C1 segment of cervical spinal cord (tissue), 14 donors: Measurements from ENCODE around the gene HGF.
"Not testable (repeated sequence)": the region's sequence is repeated elsewhere in the genome, so short reads cannot be mapped to it uniquely, and the experiment has no call there.

ENCODE experiments used
- DNase-seq, 14 donors: peaks; one replicate each; lab custom pipeline; 2025; lab: John Stamatoyannopoulos, UW

The HGF gene

GRCh38 chr7:81722250-81722649, 47.6 kb downstream of the HGF start:
- not testable (repeated sequence) for DNase-seq

DNA sequence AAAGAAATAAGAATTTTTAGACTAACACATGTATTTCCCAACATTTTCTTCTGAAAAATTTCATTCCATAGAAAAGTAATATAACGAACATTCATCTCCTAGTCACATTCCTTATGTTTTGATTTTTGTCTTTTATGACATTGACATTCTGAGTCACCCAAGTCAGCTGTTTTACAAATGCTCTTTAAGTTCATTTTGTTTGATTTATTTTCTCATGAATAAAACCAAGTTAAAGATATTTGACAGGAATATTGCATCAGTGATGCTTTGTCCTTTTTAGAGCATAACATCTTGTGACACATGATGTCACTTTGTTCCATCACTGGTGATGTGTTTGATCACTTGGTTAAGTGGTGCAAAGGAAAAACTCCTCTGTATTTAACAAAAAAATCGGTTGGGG, 48.4 kb downstream of the HGF start:
- no peak for DNase-seq

- no peak for DNase-seq
Measured at GRCh38 chr7:81719865-81720264, 50.0 kb downstream of the HGF start.

DNA sequence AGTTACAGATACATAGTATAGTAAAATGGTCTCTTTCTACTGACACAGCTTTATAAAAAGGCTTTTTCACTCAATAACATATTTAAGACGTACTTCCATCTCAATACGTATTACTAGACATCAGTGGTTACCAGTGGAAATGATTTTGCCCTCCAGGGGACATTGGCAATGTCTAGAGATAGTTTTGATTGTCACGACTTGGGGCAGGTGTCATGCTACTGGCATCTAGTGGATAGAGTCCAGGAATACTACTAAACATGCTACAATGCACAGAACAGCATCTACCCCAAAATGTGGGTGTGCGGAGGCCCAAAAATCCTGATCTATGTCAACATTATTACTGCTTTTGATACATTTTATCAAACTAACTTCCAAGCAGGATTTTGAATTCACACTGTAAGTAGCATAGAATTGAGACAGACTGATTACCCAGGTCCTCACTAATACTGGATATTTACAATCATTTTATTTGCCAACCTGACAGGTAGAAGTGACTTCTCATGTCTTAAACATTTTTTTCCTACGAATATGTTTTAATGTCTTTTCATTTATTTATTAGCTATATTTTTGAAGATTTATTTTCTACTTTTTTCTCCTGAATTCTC, 53.8 kb downstream of the HGF start:
- DNase-seq, result no peak

DNA sequence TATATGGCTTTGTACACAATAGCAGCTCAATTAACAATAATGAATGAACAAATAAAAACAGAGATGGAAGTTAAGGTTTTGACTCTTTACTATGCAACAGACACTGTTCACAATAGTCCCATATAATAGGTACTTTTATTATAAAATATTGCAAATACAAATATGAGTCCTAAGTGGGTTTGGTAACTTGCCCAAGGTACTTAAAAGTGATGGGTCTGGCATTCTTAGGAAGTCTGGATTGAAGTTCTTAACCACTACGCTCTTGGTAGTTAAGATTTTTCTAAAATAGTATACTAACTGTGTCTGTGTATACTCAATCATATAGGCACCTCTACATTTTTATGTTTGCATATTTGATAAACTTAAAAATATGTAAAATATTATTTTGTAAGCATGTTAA, 55.5 kb downstream of the HGF start:
- no peak for DNase-seq

GRCh38 chr7:81710751-81711150, 59.1 kb downstream of the HGF start:
- no peak for DNase-seq

DNA sequence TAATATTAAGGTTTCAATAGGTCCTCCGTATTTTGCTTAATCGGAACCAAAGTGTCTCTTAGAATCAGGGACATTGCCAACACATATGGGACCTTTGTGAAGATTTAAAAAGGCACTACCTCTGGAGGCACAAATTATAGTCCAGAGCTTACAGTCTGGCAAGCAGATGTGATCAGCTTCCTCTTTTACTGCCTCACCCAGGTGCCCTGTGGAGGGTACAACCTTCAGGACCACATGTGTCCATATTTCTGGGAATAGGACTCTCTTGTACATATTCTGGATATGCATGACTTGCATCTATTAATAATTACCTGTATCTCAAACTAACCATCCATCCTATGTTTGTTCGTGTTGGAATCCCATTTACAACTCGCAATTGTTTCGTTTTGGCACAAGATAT, 60.0 kb downstream of the HGF start:
- no peak for DNase-seq

DNA sequence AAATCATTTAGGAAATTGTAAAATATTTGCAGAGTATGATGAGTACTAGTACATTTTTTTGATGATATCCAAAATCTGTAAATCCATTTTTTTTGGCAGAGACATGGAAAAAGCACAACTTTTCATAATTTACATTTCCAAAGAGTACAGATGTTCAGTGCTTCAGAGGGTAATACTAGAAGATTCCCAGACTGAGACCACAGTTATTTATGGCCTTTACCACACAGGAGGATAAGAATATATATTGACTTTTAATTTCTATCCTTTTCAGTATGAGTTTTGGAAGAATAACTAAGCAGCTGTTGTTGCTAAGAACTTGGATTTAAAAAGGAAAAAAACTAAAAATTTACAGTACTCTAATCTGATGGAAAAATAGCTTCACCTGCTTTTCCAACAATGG, 61.9 kb downstream of the HGF start:
- no peak for DNase-seq

GRCh38 chr7:81707196-81707595, 62.7 kb downstream of the HGF start:
- DNase-seq, result no peak

DNA sequence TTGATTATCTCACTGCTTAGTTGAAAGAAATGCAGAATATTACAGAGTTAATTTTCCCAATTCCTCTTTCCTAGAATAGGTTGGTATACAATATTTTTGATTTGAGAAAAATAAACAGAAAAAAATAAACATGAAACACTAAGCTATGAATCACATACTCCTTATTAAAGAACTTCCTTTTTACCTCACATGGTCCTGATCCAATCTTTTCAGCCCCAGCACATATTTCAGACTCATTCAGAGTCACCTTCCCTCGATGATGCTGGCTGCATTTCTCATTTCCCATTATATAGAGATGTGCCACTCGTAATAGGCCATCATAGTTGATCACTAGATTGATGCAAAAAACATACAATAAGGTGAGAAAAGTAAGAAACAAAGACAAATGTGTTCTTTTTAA, 64.6 kb downstream of the HGF start:
- no peak for DNase-seq

GRCh38 chr7:81704595-81704994, 65.3 kb downstream of the HGF start:
- DNase-seq, result no peak

- no peak for DNase-seq
Measured at GRCh38 chr7:81698965-81699364, 70.9 kb downstream of the HGF start.

GRCh38 chr7:81694711-81695110, 75.1 kb downstream of the HGF start:
- no peak for DNase-seq

DNA sequence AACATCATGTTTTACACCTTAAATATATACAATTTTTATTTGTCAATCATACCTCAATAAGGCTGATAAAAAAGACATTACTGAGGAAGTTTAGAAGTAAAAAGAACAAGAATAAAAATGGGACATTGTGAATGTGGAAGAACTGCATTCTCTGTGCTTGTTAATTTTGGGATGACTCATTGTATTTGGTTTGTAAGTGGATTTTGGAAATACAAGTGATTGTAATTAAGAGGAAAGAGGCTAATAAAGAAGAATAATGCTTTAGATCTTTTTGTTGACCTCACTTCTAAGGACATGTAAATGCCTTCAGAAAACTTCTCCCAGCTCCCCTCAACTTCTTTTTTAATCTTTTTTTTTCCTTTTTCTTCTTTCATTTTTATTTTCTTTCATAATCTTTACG, 76.0 kb downstream of the HGF start:
- DNase-seq, result no peak

DNA sequence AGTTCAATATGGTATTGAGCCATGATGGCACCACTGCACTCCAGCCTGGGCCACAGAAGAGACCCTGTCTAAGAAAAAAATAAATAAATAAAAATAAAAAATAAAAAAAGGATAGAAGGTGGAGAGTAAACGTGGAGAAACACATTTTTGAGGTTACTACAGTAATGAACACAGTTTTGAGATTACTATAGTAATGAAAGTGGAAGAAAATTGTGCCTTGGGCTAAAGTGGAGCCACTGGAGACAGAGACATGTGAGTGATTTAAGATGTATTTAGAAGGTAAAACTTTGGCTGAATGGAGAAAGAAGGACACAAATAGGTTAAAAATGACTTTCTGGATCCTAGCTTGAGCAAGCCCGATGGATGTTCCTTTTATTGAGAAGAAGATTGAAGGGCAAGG, 76.8 kb downstream of the HGF start:
- DNase-seq, result no peak

DNA sequence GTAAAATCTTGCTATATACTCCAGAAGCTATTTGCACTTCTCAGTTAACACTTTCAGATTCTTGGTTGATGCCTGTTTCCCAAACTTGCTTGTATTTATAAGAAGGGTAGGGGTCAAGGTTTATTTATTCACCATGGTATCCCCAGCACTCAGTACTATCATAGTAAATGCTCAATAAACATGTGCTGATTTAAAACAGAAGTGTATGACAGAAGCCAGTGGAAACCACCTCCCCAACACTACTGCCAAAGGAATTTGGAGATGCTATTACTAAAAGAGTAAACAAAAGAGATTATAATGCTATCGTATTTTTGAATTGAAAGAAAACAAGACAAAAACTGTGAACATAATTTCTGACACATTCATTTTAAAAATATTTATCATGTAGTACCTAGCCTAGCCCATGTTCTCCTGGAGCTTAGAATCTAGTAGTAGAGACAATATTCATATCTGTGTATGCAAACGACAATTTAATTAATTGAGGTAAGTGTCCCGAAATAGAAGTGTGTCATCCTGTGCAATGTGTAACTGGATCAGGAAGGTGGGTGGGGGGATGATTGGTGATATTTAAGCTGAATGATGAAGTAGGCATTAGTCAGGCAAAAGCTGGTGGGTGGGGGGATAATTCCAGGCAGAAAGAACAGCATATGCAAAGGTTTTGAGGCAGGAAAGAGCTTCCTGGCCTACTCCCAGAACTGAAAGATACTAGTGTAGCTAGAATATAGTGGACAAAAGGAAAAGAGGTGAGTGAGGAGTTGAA, 77.5 kb downstream of the HGF start:
- DNase-seq, result no peak

GRCh38 chr7:81691199-81691821, 78.5 kb downstream of the HGF start:
- DNase-seq, result no peak

GRCh38 chr7:81690688-81691087, 79.2 kb downstream of the HGF start:
- DNase-seq, result no peak

- DNase-seq, result no peak
Measured at GRCh38 chr7:81690251-81690650, 79.6 kb downstream of the HGF start.

DNA sequence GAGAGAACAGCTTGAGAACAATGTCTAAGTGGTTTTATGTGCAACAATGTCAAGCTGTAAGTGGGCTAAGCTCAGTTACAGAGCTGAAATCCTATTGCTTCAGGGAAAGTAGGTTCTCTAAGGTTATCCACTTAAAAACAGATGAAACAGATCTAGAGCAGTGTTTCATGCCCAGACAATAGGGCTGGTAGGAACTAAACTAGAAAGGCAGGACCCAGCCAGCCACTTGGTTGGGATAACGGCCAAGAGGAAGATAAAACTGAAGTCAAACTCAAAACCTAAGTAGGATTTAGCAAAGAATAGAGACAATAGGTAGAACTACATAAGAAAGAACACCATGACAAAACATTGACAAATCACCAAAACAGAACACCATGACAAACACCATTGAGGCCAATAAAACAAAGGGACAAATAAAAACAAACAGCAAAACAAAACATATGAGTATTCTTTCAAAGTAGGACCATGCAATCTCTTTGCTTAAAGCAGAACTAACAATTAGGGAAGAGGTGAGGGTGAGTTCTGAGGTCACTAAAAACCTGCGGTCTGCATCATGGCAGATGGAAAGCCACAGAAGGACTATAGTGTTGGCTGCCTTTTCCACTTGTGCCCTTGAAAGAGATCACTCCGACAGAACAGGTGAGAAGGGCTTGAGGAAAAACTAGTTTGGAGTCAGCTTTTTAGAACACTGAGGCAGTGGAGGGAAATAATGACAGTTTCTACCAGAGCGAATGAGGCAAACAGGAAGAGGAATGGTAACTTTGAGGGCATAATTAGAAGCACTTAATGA, 81.0 kb downstream of the HGF start:
- no peak for DNase-seq

DNA sequence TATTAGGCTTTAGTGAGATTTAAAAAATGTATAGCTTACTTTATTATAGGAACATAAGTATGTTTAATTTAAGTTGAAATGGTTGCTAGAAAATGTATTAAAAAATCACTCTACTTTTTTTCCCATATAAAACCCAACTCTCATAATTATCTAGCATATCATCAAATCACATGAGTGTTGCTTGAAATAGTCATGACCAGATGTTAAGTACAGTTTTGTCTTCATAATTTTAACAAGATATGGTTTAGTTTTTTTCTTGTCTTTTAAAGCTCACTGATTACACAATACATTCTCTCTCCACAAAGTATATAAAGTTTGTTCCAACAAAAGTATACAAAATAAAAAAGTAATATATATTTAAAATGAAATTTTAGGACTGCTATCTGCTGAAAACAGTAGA, 82.8 kb downstream of the HGF start:
- no peak for DNase-seq

DNA sequence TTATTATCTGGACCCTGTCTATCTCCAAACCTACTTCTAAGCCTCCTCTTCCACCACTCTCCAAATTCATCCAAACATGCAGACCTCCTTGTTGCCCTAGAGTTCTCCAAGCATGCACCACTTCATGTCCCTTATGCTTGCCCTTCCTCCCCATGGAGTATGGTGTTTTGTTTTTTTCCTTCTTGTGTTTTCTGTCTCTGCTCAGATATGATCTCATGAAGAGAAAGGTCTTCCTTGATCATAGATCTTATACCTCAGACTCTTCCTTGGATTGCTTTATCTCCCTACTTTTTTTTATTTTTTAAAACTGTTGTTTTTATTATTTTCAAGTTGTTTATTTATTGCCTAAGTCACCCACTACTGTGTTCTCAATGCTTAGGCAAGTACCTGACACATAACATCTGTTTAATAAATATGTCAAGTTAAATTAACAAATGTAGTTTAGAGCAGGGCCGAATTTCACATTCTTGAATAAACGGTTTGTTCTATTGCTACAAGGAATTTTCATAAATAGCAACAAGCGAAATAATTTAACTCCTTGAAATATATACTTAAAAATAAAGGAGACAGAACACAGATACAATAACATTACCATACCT, 84.5 kb downstream of the HGF start:
- DNase-seq, result no peak
